H9 (cell line): Measurements from ENCODE around the gene MORC2. TPM values are rescaled to one million over a fixed set of nuclear protein-coding genes. Genes with fewer than 3 reads are reported as not detected.

Source experiments
- DNase-seq: peaks from one replicate; pipeline ENCODE4 v3.0.0-alpha.2; 2017
- H2AFZ ChIP-seq: one replicate; pipeline ENCODE4 v1.6.1; 2013; ENCODE audit warnings: mild to moderate bottlenecking, low read length, control low read depth, moderate library complexity
- H2AK5ac ChIP-seq: 2 replicates; pipeline ENCODE4 v1.6.1; 2013; ENCODE audit warnings: low read length, control low read depth, mixed read lengths; ENCODE audit not compliant: insufficient read length
- H2BK120ac ChIP-seq: one replicate; pipeline ENCODE4 v1.6.1; 2013; ENCODE audit warnings: low read depth, mild to moderate bottlenecking, low read length, control low read depth, inconsistent platforms; ENCODE audit not compliant: poor library complexity, severe bottlenecking
- H2BK12ac ChIP-seq: 2 replicates; pipeline ENCODE4 v1.6.1; 2013; ENCODE audit warnings: low read length, control low read depth, mixed read lengths, low read depth; ENCODE audit not compliant: insufficient read length
- H2BK15ac ChIP-seq: 2 replicates; pipeline ENCODE4 v1.6.1; 2013; ENCODE audit warnings: low read depth, low read length, control low read depth
- H2BK20ac ChIP-seq: one replicate; pipeline ENCODE4 v1.6.1; 2013; ENCODE audit warnings: low read depth, mild to moderate bottlenecking, low read length, control low read depth, inconsistent platforms; ENCODE audit not compliant: poor library complexity, severe bottlenecking
- H2BK5ac ChIP-seq: 2 replicates; pipeline ENCODE4 v1.6.1; 2013; ENCODE audit warnings: low read length, control low read depth, mixed read lengths; ENCODE audit not compliant: insufficient read length
- H3K14ac ChIP-seq: 2 replicates; pipeline ENCODE4 v1.6.1; 2013; ENCODE audit warnings: low read length, control low read depth; ENCODE audit not compliant: insufficient read depth
- H3K18ac ChIP-seq: 2 replicates; pipeline ENCODE4 v1.6.1; 2013; ENCODE audit warnings: low read depth, mild to moderate bottlenecking, mixed read lengths, low read length, control low read depth; ENCODE audit not compliant: insufficient read length
- H3K23ac ChIP-seq: 2 replicates; pipeline ENCODE4 v1.6.1; 2013; ENCODE audit warnings: low read length, control low read depth, mixed read lengths, low read depth; ENCODE audit not compliant: insufficient read length
- H3K23me2 ChIP-seq: 2 replicates; pipeline ENCODE4 v1.6.1; 2013; ENCODE audit warnings: low read depth, mild to moderate bottlenecking, mixed read lengths, low read length, control low read depth; ENCODE audit not compliant: insufficient read length, poor library complexity, severe bottlenecking
- H3K27ac ChIP-seq: 2 replicates; pipeline ENCODE4 v1.5.1; 2013; ENCODE audit warnings: low read length, control low read depth, mixed read lengths, low read depth; ENCODE audit not compliant: insufficient read length
- H3K27me3 ChIP-seq: 2 replicates; pipeline ENCODE4 v1.6.1; 2013; ENCODE audit warnings: low read length, control low read depth, inconsistent platforms; ENCODE audit not compliant: insufficient read depth
- H3K4ac ChIP-seq: 2 replicates; pipeline ENCODE4 v1.6.1; 2013; ENCODE audit warnings: low read depth, mild to moderate bottlenecking, control low read depth, inconsistent platforms, low read length, moderate library complexity
- H3K4me1 ChIP-seq: 2 replicates; pipeline ENCODE4 v1.6.1; 2013; ENCODE audit warnings: low read length, control low read depth, inconsistent platforms; ENCODE audit not compliant: insufficient read depth
- H3K4me2 ChIP-seq: 2 replicates; pipeline ENCODE4 v1.6.1; 2013; ENCODE audit warnings: low read length, control low read depth, mixed read lengths; ENCODE audit not compliant: insufficient read length, insufficient read depth
- H3K56ac ChIP-seq: 2 replicates; pipeline ENCODE4 v1.6.1; 2013; ENCODE audit warnings: low read depth, mild to moderate bottlenecking, mixed read lengths, low read length, control low read depth; ENCODE audit not compliant: insufficient read length
- H3K79me1 ChIP-seq: 2 replicates; pipeline ENCODE4 v1.6.1; 2013; ENCODE audit warnings: low read depth, mild to moderate bottlenecking, moderate library complexity, low read length, control low read depth, inconsistent platforms; ENCODE audit not compliant: insufficient read depth, poor library complexity, severe bottlenecking
- H3K79me2 ChIP-seq: 2 replicates; pipeline ENCODE4 v1.6.1; 2013; ENCODE audit warnings: low read length, control low read depth, inconsistent platforms; ENCODE audit not compliant: insufficient read depth
- H3K9ac ChIP-seq: 2 replicates; pipeline ENCODE4 v1.6.1; 2013; ENCODE audit warnings: low read length, control low read depth, mixed read lengths; ENCODE audit not compliant: insufficient read length; ENCODE audit errors: extremely low read depth
- H3K9me3 ChIP-seq: one replicate; pipeline ENCODE4 v1.6.1; 2013; ENCODE audit warnings: low read depth, low read length, inconsistent platforms; ENCODE audit not compliant: control insufficient read depth
- H3T11ph ChIP-seq: one replicate; pipeline ENCODE4 v1.6.1; 2013; ENCODE audit warnings: mild to moderate bottlenecking, low read length, control low read depth, inconsistent platforms
- H4K20me1 ChIP-seq: one replicate; pipeline ENCODE4 v1.6.1; 2013; ENCODE audit not compliant: control insufficient read depth, insufficient read length, insufficient read depth
- H4K5ac ChIP-seq: 2 replicates; pipeline ENCODE4 v1.6.1; 2013; ENCODE audit warnings: low read depth, mild to moderate bottlenecking, mixed read lengths, low read length, control low read depth; ENCODE audit not compliant: insufficient read length
- H4K8ac ChIP-seq: replicated peaks from 2 replicates; pipeline ENCODE4 v1.6.1; 2013; ENCODE audit warnings: low read length, control low read depth, mixed read lengths, low read depth; ENCODE audit not compliant: insufficient read length
- H4K91ac ChIP-seq: 2 replicates; pipeline ENCODE4 v1.6.1; 2013; ENCODE audit warnings: low read depth, mild to moderate bottlenecking, moderate library complexity, mixed read lengths, low read length, control low read depth; ENCODE audit not compliant: insufficient read length
- H3K27ac Mint-ChIP-seq, 3 experiments: 2 replicates in 2 of 3; 3 replicates in 1 of 3; pipeline ENCODE4 v1.8.0; 2020 to 2021; ENCODE audit warnings: mixed read lengths in 3 of 3, mild to moderate bottlenecking in 1 of 3, moderate library complexity in 1 of 3
- H3K27me3 Mint-ChIP-seq: 2 replicates; pipeline ENCODE4 v1.8.0; 2021; ENCODE audit warnings: low read depth, mild to moderate bottlenecking, moderate library complexity, mixed read lengths
- H3K36me3 Mint-ChIP-seq, 3 experiments: 2 replicates in 2 of 3; 3 replicates in 1 of 3; pipeline ENCODE4 v1.8.0; 2020 to 2021; ENCODE audit warnings: low read depth in 3 of 3, mixed read lengths in 3 of 3; ENCODE audit not compliant: insufficient read depth in 1 of 3
- H3K4me1 Mint-ChIP-seq, 2 experiments: 2 replicates each; pipeline ENCODE4 v1.8.0; 2020; ENCODE audit warnings: mixed read lengths in 2 of 2
- H3K4me3 Mint-ChIP-seq, 2 experiments: 2 replicates in 1 of 2; 3 replicates in 1 of 2; pipeline ENCODE4 v1.8.0; 2020 to 2021; ENCODE audit warnings: mild to moderate bottlenecking in 2 of 2, mixed read lengths in 2 of 2, moderate library complexity in 1 of 2
- H3K9me3 Mint-ChIP-seq, 2 experiments: 2 replicates in 1 of 2; 3 replicates in 1 of 2; pipeline ENCODE4 v1.8.0; 2020; ENCODE audit warnings: mild to moderate bottlenecking in 2 of 2, mixed read lengths in 2 of 2, moderate library complexity in 1 of 2
- WGBS: extraction: QIAGEN DNeasy Blood & Tissue Kit; methylation state at CpG from one replicate; pipeline ENCODE4 v1.1.7; 2013; ENCODE audit warnings: missing lambda C conversion rate, low lambda C conversion rate, mixed read lengths; ENCODE audit not compliant: insufficient read length; ENCODE audit errors: extremely low coverage; 5-methylcytosine and 5-hydroxymethylcytosine counted together
- total RNA-seq: library from RNA; stranded (reverse); gene quantifications from 2 replicates; pipeline ENCODE4 v1.2.1, GENCODE V29; 2021
- TF ChIP-seq, protein P1 (sequence below): fragments of 200-600 bp; sonication (generic); conservative IDR thresholded peaks from 3 replicates; pipeline ENCODE4 v1.8.0; 2021; ENCODE audit warnings: antibody characterized with exemption, mild to moderate bottlenecking

The MORC2 gene
- total RNA-seq, 1 experiment from 2014 or later, result 37.4 TPM

DNA sequence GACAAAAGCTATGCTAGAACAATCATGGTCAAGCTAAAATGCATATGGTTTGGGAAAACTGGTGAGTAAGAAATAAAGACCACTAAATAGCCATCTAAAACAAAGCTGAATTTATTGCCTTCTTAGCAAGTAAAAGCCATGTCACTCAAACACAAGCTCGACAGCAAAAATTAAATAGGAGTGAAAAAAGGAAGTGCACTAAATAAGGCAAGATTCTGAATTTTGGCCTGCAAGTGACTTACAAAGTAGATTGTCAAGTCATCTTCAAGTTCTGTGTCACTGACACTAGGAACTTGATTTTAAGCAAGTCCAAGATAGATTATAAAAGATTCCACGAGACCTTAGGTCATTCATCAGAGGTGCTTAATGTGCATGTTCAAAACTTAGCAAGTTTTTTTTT, 27.9 kb upstream of the MORC2 start:
- H3K79me1 ChIP-seq, result no peaks in the 10 kb centered on the region
- no peak overlapping the region for H2BK12ac ChIP-seq
- H3K23me2 ChIP-seq, result no peaks in the 10 kb centered on the region
- no peak overlapping the region for H3K4ac ChIP-seq
- no peak overlapping the region for H4K8ac ChIP-seq
- H3K9ac ChIP-seq, result no peak overlapping the region
- H2BK5ac ChIP-seq, result no peak overlapping the region
- H3T11ph ChIP-seq, result no peak overlapping the region
- H3K4me1 Mint-ChIP-seq, result peaks cover 2 to 3% of the 10 kb centered on the region in 2 experiments; a peak in 3 of 4 replicates
- peaks cover 2% of the 10 kb centered on the region; the same call in 1 of the 2 replicates for H3K4me1 ChIP-seq
- H2BK120ac ChIP-seq, result no peak overlapping the region
- no peaks in the 10 kb centered on the region for H4K20me1 ChIP-seq
- no peak overlapping the region for H3K27ac ChIP-seq
- no peak overlapping the region for H2BK15ac ChIP-seq
- H2BK20ac ChIP-seq, result no peak overlapping the region
- peaks cover 3 to 21% (median 8%) of the 10 kb centered on the region in 3 experiments for H3K36me3 Mint-ChIP-seq
- TF ChIP-seq, protein P1, sequence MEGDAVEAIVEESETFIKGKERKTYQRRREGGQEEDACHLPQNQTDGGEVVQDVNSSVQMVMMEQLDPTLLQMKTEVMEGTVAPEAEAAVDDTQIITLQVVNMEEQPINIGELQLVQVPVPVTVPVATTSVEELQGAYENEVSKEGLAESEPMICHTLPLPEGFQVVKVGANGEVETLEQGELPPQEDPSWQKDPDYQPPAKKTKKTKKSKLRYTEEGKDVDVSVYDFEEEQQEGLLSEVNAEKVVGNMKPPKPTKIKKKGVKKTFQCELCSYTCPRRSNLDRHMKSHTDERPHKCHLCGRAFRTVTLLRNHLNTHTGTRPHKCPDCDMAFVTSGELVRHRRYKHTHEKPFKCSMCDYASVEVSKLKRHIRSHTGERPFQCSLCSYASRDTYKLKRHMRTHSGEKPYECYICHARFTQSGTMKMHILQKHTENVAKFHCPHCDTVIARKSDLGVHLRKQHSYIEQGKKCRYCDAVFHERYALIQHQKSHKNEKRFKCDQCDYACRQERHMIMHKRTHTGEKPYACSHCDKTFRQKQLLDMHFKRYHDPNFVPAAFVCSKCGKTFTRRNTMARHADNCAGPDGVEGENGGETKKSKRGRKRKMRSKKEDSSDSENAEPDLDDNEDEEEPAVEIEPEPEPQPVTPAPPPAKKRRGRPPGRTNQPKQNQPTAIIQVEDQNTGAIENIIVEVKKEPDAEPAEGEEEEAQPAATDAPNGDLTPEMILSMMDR, result no peak
- no peak for DNase-seq
- no CpG with 5 or more reads among the region's 2 CpGs for WGBS
- H3K56ac ChIP-seq, result no peak overlapping the region
- H3K79me2 ChIP-seq, result no peaks in the 10 kb centered on the region
- H2AK5ac ChIP-seq, result no peak overlapping the region
- no peak overlapping the region for H3K27ac Mint-ChIP-seq
- H3K4me3 Mint-ChIP-seq, result no peak overlapping the region
- H3K23ac ChIP-seq, result no peak overlapping the region
- H4K5ac ChIP-seq, result no peak overlapping the region
- H3K9me3 Mint-ChIP-seq, result peaks cover 8 to 14% of the 10 kb centered on the region in 2 experiments
- no peaks in the 10 kb centered on the region for H3K27me3 ChIP-seq
- H3K18ac ChIP-seq, result no peak overlapping the region
- no peaks in the 10 kb centered on the region for H3K9me3 ChIP-seq
- no peak overlapping the region for H3K14ac ChIP-seq
- no peak overlapping the region for H3K4me2 ChIP-seq
- H4K91ac ChIP-seq, result no peak overlapping the region
- peaks cover 5% of the 10 kb centered on the region for H3K27me3 Mint-ChIP-seq
- H2AFZ ChIP-seq, result no peak overlapping the region
